Liver (tissue), 9 donors: ENCODE results near the gene PROKR1. TPM values are rescaled to one million over a fixed set of nuclear protein-coding genes. Genes with fewer than 3 reads are reported as not detected.

ENCODE experiments used
- DNase-seq: peaks from one replicate; pipeline ENCODE4 v3.0.0-alpha.2; 2017; ENCODE audit warnings: low spot score
- H3K27ac ChIP-seq, 2 donors: one replicate each; pipeline ENCODE4 v1.7.0; 2013; ENCODE audit warnings: inconsistent platforms in 2 of 2, low read length in 2 of 2, control low read depth in 1 of 2, low read depth in 1 of 2, mild to moderate bottlenecking in 1 of 2
- H3K27me3 ChIP-seq, 4 donors: one replicate each; pipeline versions ENCODE4 v1.6.1 to v1.7.0; 2013; ENCODE audit warnings: low read length in 3 of 4, inconsistent platforms in 1 of 4, mild to moderate bottlenecking in 1 of 4, moderate library complexity in 1 of 4; ENCODE audit not compliant: control insufficient read depth in 4 of 4, insufficient read depth in 4 of 4
- H3K36me3 ChIP-seq, 4 donors: one replicate each; pipeline versions ENCODE4 v1.6.1 to v1.7.0; 2013; ENCODE audit warnings: low read length in 3 of 4, mild to moderate bottlenecking in 3 of 4, low read depth in 1 of 4, moderate library complexity in 1 of 4; ENCODE audit not compliant: control insufficient read depth in 4 of 4, insufficient read depth in 3 of 4
- H3K4me1 ChIP-seq, 4 donors: one replicate each; pipeline versions ENCODE4 v1.6.1 to v1.7.0; 2013; ENCODE audit warnings: low read length in 3 of 4, mild to moderate bottlenecking in 3 of 4, moderate library complexity in 1 of 4; ENCODE audit not compliant: control insufficient read depth in 4 of 4, insufficient read depth in 4 of 4
- H3K4me3 ChIP-seq, 3 donors: one replicate each; pipeline versions ENCODE4 v1.6.1 to v1.7.0; 2013; ENCODE audit warnings: low read length in 3 of 3, control low read depth in 1 of 3, low read depth in 1 of 3, mild to moderate bottlenecking in 1 of 3
- H3K9ac ChIP-seq, 2 donors: one replicate each; pipeline ENCODE4 v1.7.0; 2013; ENCODE audit warnings: low read length in 2 of 2, mild to moderate bottlenecking in 2 of 2, moderate library complexity in 2 of 2, control low read depth in 1 of 2, low read depth in 1 of 2
- H3K9me3 ChIP-seq, 4 donors: one replicate each; pipeline versions ENCODE4 v1.6.1 to v1.7.0; 2013; ENCODE audit warnings: low read length in 3 of 4; ENCODE audit not compliant: control insufficient read depth in 4 of 4
- FOXA1 ChIP-seq: IDR thresholded peaks from 2 replicates; pipeline ENCODE4 v1.6.1; 2016; ENCODE audit warnings: antibody characterized with exemption
- FOXA2 ChIP-seq: IDR thresholded peaks from 2 replicates; pipeline ENCODE4 v1.6.1; 2016; ENCODE audit warnings: antibody characterized with exemption
- GABPA ChIP-seq, 2 donors: IDR thresholded peaks in 1 of 2; conservative IDR thresholded peaks in 1 of 2; 2 replicates each; pipeline ENCODE4 v1.6.1; 2016; ENCODE audit warnings: antibody characterized with exemption in 2 of 2, mild to moderate bottlenecking in 1 of 2, moderate library complexity in 1 of 2
- HNF4A ChIP-seq, 2 donors: conservative IDR thresholded peaks; 2 replicates each; pipeline ENCODE4 v1.6.1; 2016; ENCODE audit warnings: antibody characterized with exemption in 2 of 2, mild to moderate bottlenecking in 2 of 2
- HNF4G ChIP-seq: IDR thresholded peaks from 2 replicates; pipeline ENCODE4 v1.6.1; 2016; ENCODE audit warnings: antibody characterized with exemption
- JUND ChIP-seq, 2 donors: IDR thresholded peaks; 2 replicates each; pipeline ENCODE4 v1.6.1; 2016; ENCODE audit warnings: antibody characterized with exemption in 2 of 2
- NR2F2 ChIP-seq: IDR thresholded peaks from 2 replicates; pipeline ENCODE4 v1.6.1; 2016; ENCODE audit warnings: antibody characterized with exemption
- RAD21 ChIP-seq, 2 donors: IDR thresholded peaks; 2 replicates each; pipeline ENCODE4 v1.6.1; 2016; ENCODE audit warnings: antibody characterized with exemption in 2 of 2, mild to moderate bottlenecking in 2 of 2
- RXRA ChIP-seq, 2 donors: IDR thresholded peaks; 2 replicates each; pipeline ENCODE4 v1.6.1; 2017 to 2018; ENCODE audit warnings: antibody characterized with exemption in 2 of 2, mild to moderate bottlenecking in 1 of 2
- WGBS: extraction: QIAGEN DNeasy Blood & Tissue Kit; methylation state at CpG from one replicate; pipeline ENCODE4 v1.1.7; 2013; 5-methylcytosine and 5-hydroxymethylcytosine counted together
- polyA plus RNA-seq, 2 donors: library from polyadenylated mRNA; stranded (reverse) in 1 of 2; unstranded in 1 of 2; fragments of 200-250 nt in 1 of 2; fragments of >200 nt in 1 of 2; fragmentation: Nextera tagmentation in 1 of 2; extraction: Ambion mirVana in 1 of 2; gene quantifications; one replicate each; pipeline versions ENCODE4 v1.2.1 to v1.2.3, GENCODE V29; 2013 to 2015
- total RNA-seq, 2 donors: library from RNA; depleted of rRNA; stranded (reverse); fragments of >200 nt; gene quantifications; one replicate each; pipeline ENCODE4 v1.2.3, GENCODE V29; 2014
- TF ChIP-seq, protein P1 (sequence below): fragments of 150-350 bp; IDR thresholded peaks from 2 replicates; pipeline ENCODE4 v1.5.1; 2017; ENCODE audit warnings: improper control_type of control experiment, low read depth, low read length; ENCODE audit not compliant: missing input control
- TF ChIP-seq, protein P2 (sequence below): IDR thresholded peaks from 2 replicates; pipeline ENCODE4 v1.6.1; 2016; ENCODE audit warnings: antibody characterized with exemption
- TF ChIP-seq, protein P3 (sequence below): IDR thresholded peaks from 2 replicates; pipeline ENCODE4 v1.6.1; 2016; ENCODE audit warnings: antibody characterized with exemption
- TF ChIP-seq, protein P4 (sequence below): IDR thresholded peaks from 2 replicates; pipeline ENCODE4 v1.6.1; 2016; ENCODE audit warnings: antibody characterized with exemption, mild to moderate bottlenecking
- TF ChIP-seq, protein P5 (sequence below): IDR thresholded peaks from 2 replicates; pipeline ENCODE4 v1.6.1; 2016; ENCODE audit warnings: antibody characterized with exemption
- donor health status: healthy.
- donor health status: healthy.
- donor health status: healthy.
- donor health status: healthy.
- donor health status: healthy.

Gene PROKR1
- total and polyA plus RNA-seq, 4 donors = 0.02 to 0.05 TPM; not detected in 2

DNA sequence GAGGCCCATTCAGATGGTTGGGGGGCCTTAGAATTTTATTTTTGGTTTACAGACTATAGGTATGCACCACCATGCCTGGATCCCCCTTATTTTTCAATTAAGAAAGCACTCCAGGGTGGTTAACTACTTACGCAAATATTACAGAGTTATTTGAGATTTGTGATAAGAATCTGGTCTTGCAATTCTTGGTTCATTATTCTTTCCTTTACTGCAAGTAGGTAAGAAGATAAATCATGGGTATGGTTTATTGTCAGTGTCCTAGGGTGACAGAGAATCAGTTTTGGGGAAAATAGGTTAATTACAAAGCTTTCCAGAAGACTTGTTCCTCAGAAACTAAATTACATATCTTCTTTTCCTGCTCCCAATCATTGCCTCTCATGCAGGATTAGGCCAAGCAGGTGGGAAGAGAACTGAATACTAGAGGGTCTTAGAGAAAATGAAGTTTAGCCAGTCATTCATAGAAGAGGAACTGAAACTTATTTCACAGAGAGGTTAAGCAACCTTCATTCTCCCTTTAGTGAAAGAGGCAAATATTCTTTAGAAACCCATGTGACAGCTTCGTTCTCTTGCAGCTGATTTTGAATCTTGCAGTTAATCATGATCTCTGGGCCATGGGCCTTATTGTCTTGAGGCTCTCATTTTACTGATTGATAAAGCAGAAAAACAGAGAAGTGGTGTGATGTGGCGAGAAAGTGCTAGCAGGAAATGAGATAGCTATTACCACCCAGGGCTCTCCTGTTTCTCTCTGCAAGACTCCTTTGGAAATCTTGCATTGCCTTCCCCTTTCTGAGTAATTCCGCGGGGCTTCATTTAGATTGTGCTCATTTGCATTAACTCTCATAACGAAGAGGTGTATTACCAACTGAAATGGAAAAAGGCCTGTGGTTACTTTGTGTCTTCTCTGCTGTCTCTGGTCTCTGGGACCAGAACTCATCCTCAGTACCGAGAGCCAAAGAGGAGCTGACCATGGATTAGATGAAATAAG is 46.5 kb downstream of the PROKR1 start:
- Histone ChIP-seq H3K9ac (no peak overlapping the region), H3K27me3 (no peaks in the 10 kb centered on the region), H3K36me3 (no peaks in the 10 kb centered on the region), H3K27ac (no peak overlapping the region), H3K9me3 (no peaks in the 10 kb centered on the region), H3K4me3 (no peak overlapping the region), H3K4me1 (no peaks in the 10 kb centered on the region)
- DNase-seq = no peak
- TF ChIP-seq, protein P1, sequence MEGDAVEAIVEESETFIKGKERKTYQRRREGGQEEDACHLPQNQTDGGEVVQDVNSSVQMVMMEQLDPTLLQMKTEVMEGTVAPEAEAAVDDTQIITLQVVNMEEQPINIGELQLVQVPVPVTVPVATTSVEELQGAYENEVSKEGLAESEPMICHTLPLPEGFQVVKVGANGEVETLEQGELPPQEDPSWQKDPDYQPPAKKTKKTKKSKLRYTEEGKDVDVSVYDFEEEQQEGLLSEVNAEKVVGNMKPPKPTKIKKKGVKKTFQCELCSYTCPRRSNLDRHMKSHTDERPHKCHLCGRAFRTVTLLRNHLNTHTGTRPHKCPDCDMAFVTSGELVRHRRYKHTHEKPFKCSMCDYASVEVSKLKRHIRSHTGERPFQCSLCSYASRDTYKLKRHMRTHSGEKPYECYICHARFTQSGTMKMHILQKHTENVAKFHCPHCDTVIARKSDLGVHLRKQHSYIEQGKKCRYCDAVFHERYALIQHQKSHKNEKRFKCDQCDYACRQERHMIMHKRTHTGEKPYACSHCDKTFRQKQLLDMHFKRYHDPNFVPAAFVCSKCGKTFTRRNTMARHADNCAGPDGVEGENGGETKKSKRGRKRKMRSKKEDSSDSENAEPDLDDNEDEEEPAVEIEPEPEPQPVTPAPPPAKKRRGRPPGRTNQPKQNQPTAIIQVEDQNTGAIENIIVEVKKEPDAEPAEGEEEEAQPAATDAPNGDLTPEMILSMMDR = no peak
- TF ChIP-seq HNF4G = no peak
- TF ChIP-seq, protein P2, sequence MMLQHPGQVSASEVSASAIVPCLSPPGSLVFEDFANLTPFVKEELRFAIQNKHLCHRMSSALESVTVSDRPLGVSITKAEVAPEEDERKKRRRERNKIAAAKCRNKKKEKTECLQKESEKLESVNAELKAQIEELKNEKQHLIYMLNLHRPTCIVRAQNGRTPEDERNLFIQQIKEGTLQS = no peak
- TF ChIP-seq, protein P3, sequence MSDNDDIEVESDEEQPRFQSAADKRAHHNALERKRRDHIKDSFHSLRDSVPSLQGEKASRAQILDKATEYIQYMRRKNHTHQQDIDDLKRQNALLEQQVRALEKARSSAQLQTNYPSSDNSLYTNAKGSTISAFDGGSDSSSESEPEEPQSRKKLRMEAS = no peak
- no peak for TF ChIP-seq RXRA (IDR thresholded peaks at IDR 0.05)
- no peak for TF ChIP-seq RAD21 (IDR thresholded peaks at IDR 0.05)
- TF ChIP-seq NR2F2 = no peak
- TF ChIP-seq FOXA2 = no peak
- TF ChIP-seq JUND (IDR thresholded peaks at IDR 0.05) = no peak
- no peak for TF ChIP-seq FOXA1
- no peak for TF ChIP-seq HNF4A (conservative IDR thresholded peaks at IDR 0.05)
- TF ChIP-seq, protein P4, sequence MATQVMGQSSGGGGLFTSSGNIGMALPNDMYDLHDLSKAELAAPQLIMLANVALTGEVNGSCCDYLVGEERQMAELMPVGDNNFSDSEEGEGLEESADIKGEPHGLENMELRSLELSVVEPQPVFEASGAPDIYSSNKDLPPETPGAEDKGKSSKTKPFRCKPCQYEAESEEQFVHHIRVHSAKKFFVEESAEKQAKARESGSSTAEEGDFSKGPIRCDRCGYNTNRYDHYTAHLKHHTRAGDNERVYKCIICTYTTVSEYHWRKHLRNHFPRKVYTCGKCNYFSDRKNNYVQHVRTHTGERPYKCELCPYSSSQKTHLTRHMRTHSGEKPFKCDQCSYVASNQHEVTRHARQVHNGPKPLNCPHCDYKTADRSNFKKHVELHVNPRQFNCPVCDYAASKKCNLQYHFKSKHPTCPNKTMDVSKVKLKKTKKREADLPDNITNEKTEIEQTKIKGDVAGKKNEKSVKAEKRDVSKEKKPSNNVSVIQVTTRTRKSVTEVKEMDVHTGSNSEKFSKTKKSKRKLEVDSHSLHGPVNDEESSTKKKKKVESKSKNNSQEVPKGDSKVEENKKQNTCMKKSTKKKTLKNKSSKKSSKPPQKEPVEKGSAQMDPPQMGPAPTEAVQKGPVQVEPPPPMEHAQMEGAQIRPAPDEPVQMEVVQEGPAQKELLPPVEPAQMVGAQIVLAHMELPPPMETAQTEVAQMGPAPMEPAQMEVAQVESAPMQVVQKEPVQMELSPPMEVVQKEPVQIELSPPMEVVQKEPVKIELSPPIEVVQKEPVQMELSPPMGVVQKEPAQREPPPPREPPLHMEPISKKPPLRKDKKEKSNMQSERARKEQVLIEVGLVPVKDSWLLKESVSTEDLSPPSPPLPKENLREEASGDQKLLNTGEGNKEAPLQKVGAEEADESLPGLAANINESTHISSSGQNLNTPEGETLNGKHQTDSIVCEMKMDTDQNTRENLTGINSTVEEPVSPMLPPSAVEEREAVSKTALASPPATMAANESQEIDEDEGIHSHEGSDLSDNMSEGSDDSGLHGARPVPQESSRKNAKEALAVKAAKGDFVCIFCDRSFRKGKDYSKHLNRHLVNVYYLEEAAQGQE = no peak
- TF ChIP-seq, protein P5, sequence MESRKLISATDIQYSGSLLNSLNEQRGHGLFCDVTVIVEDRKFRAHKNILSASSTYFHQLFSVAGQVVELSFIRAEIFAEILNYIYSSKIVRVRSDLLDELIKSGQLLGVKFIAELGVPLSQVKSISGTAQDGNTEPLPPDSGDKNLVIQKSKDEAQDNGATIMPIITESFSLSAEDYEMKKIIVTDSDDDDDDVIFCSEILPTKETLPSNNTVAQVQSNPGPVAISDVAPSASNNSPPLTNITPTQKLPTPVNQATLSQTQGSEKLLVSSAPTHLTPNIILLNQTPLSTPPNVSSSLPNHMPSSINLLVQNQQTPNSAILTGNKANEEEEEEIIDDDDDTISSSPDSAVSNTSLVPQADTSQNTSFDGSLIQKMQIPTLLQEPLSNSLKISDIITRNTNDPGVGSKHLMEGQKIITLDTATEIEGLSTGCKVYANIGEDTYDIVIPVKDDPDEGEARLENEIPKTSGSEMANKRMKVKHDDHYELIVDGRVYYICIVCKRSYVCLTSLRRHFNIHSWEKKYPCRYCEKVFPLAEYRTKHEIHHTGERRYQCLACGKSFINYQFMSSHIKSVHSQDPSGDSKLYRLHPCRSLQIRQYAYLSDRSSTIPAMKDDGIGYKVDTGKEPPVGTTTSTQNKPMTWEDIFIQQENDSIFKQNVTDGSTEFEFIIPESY = no peak
- TF ChIP-seq GABPA (IDR thresholded peaks at IDR 0.05 in 1 of 2, conservative IDR thresholded peaks at IDR 0.05 in 1 of 2) = no peak
- 73% methylated on average over 7 of the region's 7 CpGs for WGBS
